Calu3 (cell line): ENCODE measurements around the gene PLEKHH1. TPM values are rescaled to one million over a fixed set of nuclear protein-coding genes. Genes with fewer than 3 reads are reported as not detected.

Source experiments
- BruUV-seq: library from RNA; stranded (reverse); fragments of 400-500 nt; replicated peaks from 2 replicates; lab custom pipeline; 2021; lab: Mats Ljungman, UMichigan
- CTCF ChIA-PET: fragments of 300-600 bp; sonication (Branson Sonifier 250); formaldehyde crosslinking; loops from one replicate; lab custom pipeline; 2022; ENCODE audit warnings: antibody characterized with exemption; lab: Charles Lee
- DNase-seq: peaks from one replicate; pipeline ENCODE4 v3.0.0; 2022
- H3K27ac Mint-ChIP-seq: one replicate; pipeline ENCODE4 v1.8.0; 2022; ENCODE audit warnings: mixed read lengths; ENCODE audit not compliant: unreplicated experiment
- H3K27me3 Mint-ChIP-seq: one replicate; pipeline ENCODE4 v1.8.0; 2022; ENCODE audit warnings: mixed read lengths; ENCODE audit not compliant: unreplicated experiment
- H3K36me3 Mint-ChIP-seq: one replicate; pipeline ENCODE4 v1.8.0; 2022; ENCODE audit warnings: mild to moderate bottlenecking, moderate library complexity, mixed read lengths; ENCODE audit not compliant: insufficient read depth, unreplicated experiment
- H3K4me1 Mint-ChIP-seq: one replicate; pipeline ENCODE4 v1.8.0; 2022; ENCODE audit warnings: mild to moderate bottlenecking, low read depth, mixed read lengths; ENCODE audit not compliant: unreplicated experiment
- H3K4me3 Mint-ChIP-seq: one replicate; pipeline ENCODE4 v1.8.0; 2022; ENCODE audit warnings: mild to moderate bottlenecking, low read depth, moderate library complexity, mixed read lengths; ENCODE audit not compliant: unreplicated experiment
- H3K9me3 Mint-ChIP-seq: one replicate; pipeline ENCODE4 v1.8.0; 2022; ENCODE audit warnings: low read depth, mixed read lengths; ENCODE audit not compliant: unreplicated experiment
- CTCF ChIP-seq: fragments of 200-600 bp; IDR thresholded peaks from one replicate; pipeline ENCODE4 v1.8.0; 2022; ENCODE audit warnings: antibody characterized with exemption; ENCODE audit not compliant: unreplicated experiment
- intact Hi-C: fragments of 100-400 bp; cut with micrococcal nuclease; formaldehyde crosslinking; loops from one replicate; pipeline ENCODE4 v1.10.0; 2022; ENCODE audit not compliant: unreplicated experiment
- total RNA-seq: library from RNA; stranded (reverse); gene quantifications from 2 replicates; pipeline ENCODE4 v1.2.3, GENCODE V29; 2022

PLEKHH1 gene
- total RNA-seq, 1 experiment from 2014 or later = 11.8 TPM

GRCh38 chr14:67514650-67515385 lies 18.3 kb upstream of the PLEKHH1 start:
- intact Hi-C loops = no loop called here
- Mint-ChIP-seq H3K27ac (no peak overlapping the region), H3K36me3 (peaks cover 12% of the 10 kb centered on the region), H3K4me3 (peak overlapping the region; percentile 77), H3K27me3 (peaks cover 58% of the 10 kb centered on the region), H3K4me1 (no peaks in the 10 kb centered on the region), H3K9me3 (no peaks in the 10 kb centered on the region)
- TF ChIP-seq CTCF = no peak
- peak; percentile 40 for DNase-seq
- BruUV-seq = no TSS peak
- CTCF ChIA-PET = interaction anchor here (1.7 to 2.8 kb wide), 3 partner anchors 12 to 88 kb away, joined by 8 to 23 read pairs (median 10); no protein-coding TSS in a partner anchor

GRCh38 chr14:67515386-67516079 lies 17.6 kb upstream of the PLEKHH1 start:
- no peaks in the 10 kb centered on the region for H3K9me3 Mint-ChIP-seq
- BruUV-seq = no TSS peak
- TF ChIP-seq CTCF = no peak
- no peak for DNase-seq
- peaks cover 64% of the 10 kb centered on the region for H3K27me3 Mint-ChIP-seq
- H3K27ac Mint-ChIP-seq = no peak overlapping the region
- intact Hi-C loops = no loop called here
- CTCF ChIA-PET = interaction anchor here (1.6 to 2.8 kb wide), 3 partner anchors 11 to 56 kb away, joined by 3 to 23 read pairs (median 8); no protein-coding TSS in a partner anchor
- H3K36me3 Mint-ChIP-seq = peaks cover 12% of the 10 kb centered on the region
- H3K4me3 Mint-ChIP-seq = peak overlapping the region; percentile 77
- H3K4me1 Mint-ChIP-seq = no peaks in the 10 kb centered on the region

GRCh38 chr14:67516676-67517075 lies 16.4 kb upstream of the PLEKHH1 start:
- H3K4me1 Mint-ChIP-seq = no peaks in the 10 kb centered on the region
- CTCF ChIA-PET = interaction anchor here (0.6 to 1.6 kb wide), 3 partner anchors 10 to 1924 kb away, joined by 3 to 6 read pairs (median 3); no protein-coding TSS in a partner anchor
- no peak overlapping the region for H3K4me3 Mint-ChIP-seq
- H3K36me3 Mint-ChIP-seq = peaks cover 12% of the 10 kb centered on the region
- H3K27ac Mint-ChIP-seq = no peak overlapping the region
- TF ChIP-seq CTCF = no peak
- H3K9me3 Mint-ChIP-seq = no peaks in the 10 kb centered on the region
- intact Hi-C loops = no loop called here
- H3K27me3 Mint-ChIP-seq = peaks cover 64% of the 10 kb centered on the region
- no peak for DNase-seq
- no TSS peak for BruUV-seq

- H3K4me1 Mint-ChIP-seq = no peaks in the 10 kb centered on the region
- peaks cover 64% of the 10 kb centered on the region for H3K27me3 Mint-ChIP-seq
- CTCF ChIA-PET = interaction anchor here (0.6 to 1.6 kb wide), 4 partner anchors 10 to 1924 kb away, joined by 3 to 6 read pairs (median 4); no protein-coding TSS in a partner anchor
- peaks cover 12% of the 10 kb centered on the region for H3K36me3 Mint-ChIP-seq
- no peak for DNase-seq
- no peaks in the 10 kb centered on the region for H3K9me3 Mint-ChIP-seq
- H3K4me3 Mint-ChIP-seq = no peak overlapping the region
- H3K27ac Mint-ChIP-seq = no peak overlapping the region
- no peak for TF ChIP-seq CTCF
- intact Hi-C loops = no loop called here
- BruUV-seq = no TSS peak
These were observed 16.0 kb upstream of the PLEKHH1 start for GRCh38 chr14:67517083-67517482.
